B cell (primary cell): ENCODE data around the gene RAB3B. TPM values are rescaled to one million over a fixed set of nuclear protein-coding genes. Genes with fewer than 3 reads are reported as not detected.

ENCODE experiments used
- ATAC-seq: fragments of 200-7000 bp; cut with Tn5 transposase; one replicate; pipeline ENCODE4 v1.10.0; 2021; ENCODE audit warnings: low read depth, mild to moderate bottlenecking, moderate number of reproducible peaks, moderate library complexity
- CTCF ChIA-PET: fragments of 350-600 bp; sonication (Branson Sonifier 250); formaldehyde crosslinking; loops from one replicate; lab custom pipeline; 2021; ENCODE audit warnings: antibody characterized with exemption, inconsistent platforms; lab: Charles Lee
- POLR2A ChIA-PET: fragments of 350-600 bp; sonication (Branson Sonifier 250); formaldehyde crosslinking; loops from one replicate; lab custom pipeline; 2021; ENCODE audit warnings: antibody characterized with exemption; lab: Charles Lee
- DNase-seq: peaks from one replicate; pipeline ENCODE4 v3.0.0; 2013
- H2AFZ ChIP-seq: 2 replicates; pipeline ENCODE4 v1.6.1; 2012; ENCODE audit warnings: mild to moderate bottlenecking, low read depth, low read length; ENCODE audit not compliant: insufficient read depth, poor library complexity, severe bottlenecking
- H3K27ac ChIP-seq, 2 donors: 1 replicate in 1 of 2; 2 replicates in 1 of 2; pipeline ENCODE4 v1.5.1; 2012 to 2013; ENCODE audit warnings: low read length in 2 of 2, mild to moderate bottlenecking in 2 of 2, moderate library complexity in 1 of 2
- H3K27me3 ChIP-seq, 4 experiments: fragments of 200-600 bp in 1 of 4; sonication (generic) in 1 of 4; replicated peaks in 1 of 4; 1 replicate in 2 of 4; 2 replicates in 2 of 4; pipeline versions ENCODE4 v1.6.1 to v1.7.0; 2013 to 2016; ENCODE audit warnings: low read length in 3 of 4, mild to moderate bottlenecking in 2 of 4, mixed read lengths in 1 of 4, moderate library complexity in 1 of 4; ENCODE audit not compliant: insufficient read depth in 4 of 4, control insufficient read depth in 3 of 4; ENCODE audit errors: control extremely low read depth in 1 of 4
- H3K36me3 ChIP-seq, 2 experiments: replicated peaks in 1 of 2; 1 replicate in 1 of 2; 2 replicates in 1 of 2; pipeline versions ENCODE4 v1.6.1 to v1.7.1; 2013; ENCODE audit warnings: low read length in 1 of 2; ENCODE audit not compliant: insufficient read depth in 2 of 2, control insufficient read depth in 1 of 2; ENCODE audit errors: control extremely low read depth in 1 of 2, extremely low read depth in 1 of 2
- H3K4me1 ChIP-seq, 2 donors: fragments of 200-600 bp in 1 of 2; sonication (generic) in 1 of 2; 1 replicate in 1 of 2; 2 replicates in 1 of 2; pipeline versions ENCODE4 v1.5.1 to v1.6.1; 2013 to 2017; ENCODE audit warnings: low read length in 2 of 2; ENCODE audit not compliant: control insufficient read depth in 2 of 2, insufficient read depth in 2 of 2
- H3K4me2 ChIP-seq: replicated peaks from 2 replicates; pipeline ENCODE3; 2012; ENCODE audit warnings: mild to moderate bottlenecking, low read depth, low read length; ENCODE audit not compliant: poor library complexity, severe bottlenecking
- H3K4me3 ChIP-seq, 5 experiments: fragments of 200-600 bp in 1 of 5; sonication (generic) in 1 of 5; 1 replicate in 3 of 5; 2 replicates in 2 of 5; pipeline versions ENCODE4 v1.5.1 to v1.7.0; 2011 to 2016; ENCODE audit warnings: low read length in 4 of 5, mild to moderate bottlenecking in 4 of 5, low read depth in 2 of 5, control low read depth in 1 of 5, moderate library complexity in 1 of 5; ENCODE audit not compliant: insufficient read depth in 1 of 5; ENCODE audit errors: control extremely low read depth in 1 of 5, extremely low read depth in 1 of 5
- H3K79me2 ChIP-seq: fragments of 200-600 bp; sonication (generic); one replicate; pipeline ENCODE4 v1.6.0; 2016; ENCODE audit warnings: low read length; ENCODE audit not compliant: control insufficient read depth, insufficient read depth
- H3K9ac ChIP-seq: fragments of 200-600 bp; sonication (generic); 2 replicates; pipeline ENCODE4 v1.6.1; 2017; ENCODE audit warnings: mild to moderate bottlenecking, low read length, moderate library complexity
- H3K9me3 ChIP-seq, 3 donors: one replicate each; pipeline versions ENCODE4 v1.6.1 to v1.7.1; 2013; ENCODE audit warnings: low read length in 2 of 3; ENCODE audit not compliant: control insufficient read depth in 2 of 3, insufficient read depth in 1 of 3; ENCODE audit errors: control extremely low read depth in 1 of 3
- H4K20me1 ChIP-seq: 2 replicates; pipeline ENCODE4 v1.6.0; 2012; ENCODE audit warnings: mild to moderate bottlenecking, low read length; ENCODE audit not compliant: insufficient read depth, control insufficient read depth, poor library complexity, severe bottlenecking
- H3K27ac Mint-ChIP-seq: one replicate; pipeline ENCODE4 v1.8.0; 2021; ENCODE audit warnings: mixed read lengths
- H3K27me3 Mint-ChIP-seq: one replicate; pipeline ENCODE4 v1.8.0; 2021; ENCODE audit warnings: mixed read lengths
- H3K4me1 Mint-ChIP-seq: one replicate; pipeline ENCODE4 v1.8.0; 2021; ENCODE audit warnings: mixed read lengths
- H3K4me3 Mint-ChIP-seq: one replicate; pipeline ENCODE4 v1.8.0; 2021; ENCODE audit warnings: mixed read lengths
- H3K9me3 Mint-ChIP-seq: one replicate; pipeline ENCODE4 v1.8.0; 2022; ENCODE audit warnings: mixed read lengths; ENCODE audit not compliant: insufficient read depth
- CTCF ChIP-seq: fragments of 200-600 bp; IDR thresholded peaks from one replicate; pipeline ENCODE4 v1.8.0; 2022; ENCODE audit warnings: antibody characterized with exemption, mild to moderate bottlenecking
- EZH2 ChIP-seq: IDR thresholded peaks from 2 replicates; pipeline ENCODE4 v1.6.1; 2012; ENCODE audit warnings: borderline replicate concordance, low read depth, mild to moderate bottlenecking, moderate library complexity, low read length; ENCODE audit not compliant: insufficient read depth, poor library complexity, severe bottlenecking
- WGBS: methylation state at CpG from one replicate; pipeline ENCODE4 v1.1.5; 2013; ENCODE audit warnings: missing lambda C conversion rate; ENCODE audit not compliant: insufficient coverage; 5-methylcytosine and 5-hydroxymethylcytosine counted together
- intact Hi-C: fragments of 100-400 bp; cut with micrococcal nuclease; formaldehyde crosslinking; loops from one replicate; pipeline ENCODE4 v1.10.0; 2022
- polyA plus RNA-seq: library from polyadenylated mRNA; depleted of rRNA; stranded (reverse); fragments of >200 nt; gene quantifications from 2 replicates; pipeline ENCODE4 v1.2.3, GENCODE V29; 2012
- total RNA-seq, 2 donors: library from RNA; stranded (reverse); fragments of 120-200 nt in 1 of 2; gene quantifications; 1 replicate in 1 of 2; 2 replicates in 1 of 2; pipeline versions ENCODE4 v1.2.3 to v1.2.4, GENCODE V29; 2013 to 2022

The RAB3B gene
- total and polyA plus RNA-seq, 2 donors (not counting 1 experiment from before 2014, with no cell fraction given), result 0.02 TPM; not detected in 1

DNA sequence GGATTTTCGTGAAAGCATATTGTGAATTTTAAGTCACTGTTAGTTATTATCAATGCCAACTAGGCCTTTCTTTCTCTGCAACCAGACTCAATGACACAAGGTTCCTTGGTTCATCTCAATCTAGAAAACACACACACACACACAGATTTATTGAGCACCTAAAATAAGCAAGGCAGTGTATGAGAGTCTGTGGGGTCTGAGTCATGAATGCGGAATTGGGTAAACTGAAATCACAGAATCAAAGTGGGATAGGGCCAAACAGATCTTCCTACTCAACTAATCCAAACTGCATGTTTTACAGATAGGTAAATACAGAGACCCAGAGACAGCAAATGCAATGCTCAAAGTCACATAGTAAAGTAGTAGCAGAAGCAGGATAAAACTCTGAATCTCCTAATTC is 63.5 kb downstream of the RAB3B start:
- Mint-ChIP-seq H3K27ac (no peak overlapping the region), H3K4me3 (no peak overlapping the region), H3K27me3 (peaks cover 17% of the 10 kb centered on the region), H3K9me3 (no peaks in the 10 kb centered on the region), H3K4me1 (no peaks in the 10 kb centered on the region)
- no peaks in the 10 kb centered on the region for H4K20me1 ChIP-seq
- no peaks in the 10 kb centered on the region for H3K4me1 ChIP-seq
- no peaks in the 10 kb centered on the region for H3K9me3 ChIP-seq
- H3K36me3 ChIP-seq, result no peaks in the 10 kb centered on the region
- H3K4me2 ChIP-seq, result no peak overlapping the region
- intact Hi-C loops, result no loop called here
- no peak overlapping the region for H3K4me3 ChIP-seq
- no peak overlapping the region for H2AFZ ChIP-seq
- WGBS, result no CpG with 5 or more reads among the region's 2 CpGs
- ChIA-PET CTCF (interaction anchor here (0.5 kb wide), 1 partner anchor 826 kb away, joined by 3 read pairs; no protein-coding TSS in a partner anchor), POLR2A (no interaction called here)
- ATAC-seq (no peak), DNase-seq (no peak)
- H3K79me2 ChIP-seq, result no peaks in the 10 kb centered on the region
- no peak overlapping the region for H3K27ac ChIP-seq
- TF ChIP-seq CTCF (no peak), EZH2 (no peak)
- H3K9ac ChIP-seq, result no peak overlapping the region
- H3K27me3 ChIP-seq, result peaks cover 0 to 3% (median 0%) of the 10 kb centered on the region in 4 experiments

DNA sequence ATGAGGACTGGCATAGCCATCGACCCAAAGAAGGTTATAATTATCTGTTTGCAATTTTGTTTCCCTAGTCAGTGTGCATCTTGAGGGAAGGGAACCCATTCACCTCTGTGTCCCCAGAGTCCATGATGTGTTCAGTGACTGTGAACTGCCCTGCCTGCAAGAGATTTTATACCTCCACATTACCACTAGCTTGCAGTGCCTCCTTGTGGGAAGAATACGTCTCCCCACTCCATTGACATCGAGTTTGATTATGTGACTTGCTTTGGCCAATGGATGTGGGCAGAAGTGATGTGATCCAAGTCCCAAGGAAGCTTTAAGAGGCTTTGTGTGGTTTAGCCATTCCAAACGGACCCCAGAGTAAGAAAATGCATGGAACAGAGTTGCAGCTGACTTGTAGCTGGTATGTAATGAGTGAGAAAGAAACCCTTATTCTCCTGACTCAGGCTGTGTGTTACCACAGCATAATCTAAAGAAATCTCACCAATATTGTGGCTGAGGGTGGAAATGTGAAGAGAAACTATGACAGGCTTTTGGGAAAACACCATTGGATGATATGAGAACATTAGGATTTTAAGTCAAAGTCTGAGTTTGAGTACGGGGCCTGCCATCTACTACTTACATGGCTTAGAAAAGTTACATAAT is 64.2 kb downstream of the RAB3B start:
- no peaks in the 10 kb centered on the region for H3K9me3 Mint-ChIP-seq
- TF ChIP-seq CTCF (no peak), EZH2 (no peak)
- no peaks in the 10 kb centered on the region for H3K4me1 Mint-ChIP-seq
- H3K27ac Mint-ChIP-seq, result no peak overlapping the region
- no peaks in the 10 kb centered on the region for H4K20me1 ChIP-seq
- no peak overlapping the region for H3K9ac ChIP-seq
- no peak for ATAC-seq
- H3K27ac ChIP-seq, result no peak overlapping the region
- H3K4me1 ChIP-seq, result no peaks in the 10 kb centered on the region
- no peak overlapping the region for H3K4me3 ChIP-seq
- H2AFZ ChIP-seq, result no peak overlapping the region
- no peak overlapping the region for H3K4me3 Mint-ChIP-seq
- 100% methylated on average over 1 of the region's 5 CpGs for WGBS
- peaks cover 19% of the 10 kb centered on the region for H3K27me3 Mint-ChIP-seq
- ChIA-PET POLR2A (interaction anchor here (0.6 kb wide), 1 partner anchor 846 kb away, joined by 3 read pairs; no protein-coding TSS in a partner anchor), CTCF (interaction anchor here (0.7 kb wide), 1 partner anchor 17 kb away, joined by 3 read pairs; no protein-coding TSS in a partner anchor)
- H3K4me2 ChIP-seq, result no peak overlapping the region
- intact Hi-C loops, result no loop called here
- H3K79me2 ChIP-seq, result no peaks in the 10 kb centered on the region
- H3K36me3 ChIP-seq, result no peaks in the 10 kb centered on the region
- no peaks in the 10 kb centered on the region for H3K9me3 ChIP-seq
- peak; percentile 22 for DNase-seq
- H3K27me3 ChIP-seq, result peaks cover 0 to 3% (median 0%) of the 10 kb centered on the region in 4 experiments
